Tibial nerve (tissue), 4 donors: ENCODE data around the gene USP35.

Experiments
- CTCF ChIP-seq, 5 experiments: fragments of 200-600 bp in 3 of 5; fragments of 450-650 bp in 2 of 5; sonication (generic) in 3 of 5; IDR thresholded peaks; one replicate each; pipeline ENCODE4 v1.5.1; 2016 to 2019; ENCODE audit warnings: antibody characterized with exemption in 5 of 5, mild to moderate bottlenecking in 3 of 5, moderate library complexity in 2 of 5
- EP300 ChIP-seq, 2 donors: sonication (generic); formaldehyde crosslinking; IDR thresholded peaks; one replicate each; pipeline ENCODE4 v1.6.1; 2017; ENCODE audit warnings: antibody characterized with exemption in 2 of 2, mild to moderate bottlenecking in 1 of 2
- POLR2A ChIP-seq, 2 donors: fragments of 450-650 bp; IDR thresholded peaks; one replicate each; pipeline ENCODE4 v1.6.1; 2017; ENCODE audit warnings: antibody characterized with exemption in 2 of 2, mild to moderate bottlenecking in 2 of 2, moderate library complexity in 2 of 2

GRCh38 chr11:78180751-78181150, 8.0 kb upstream of the USP35 start:
- TF ChIP-seq EP300 (IDR thresholded peaks at IDR 0.05) (no peak), CTCF (IDR thresholded peaks at IDR 0.05) (no peak), POLR2A (IDR thresholded peaks at IDR 0.05) (no peak)
